PFSK-1 (cell line): ENCODE data around the gene VEZF1.

ENCODE experiments used
- POLR2AphosphoS5 ChIP-seq: IDR thresholded peaks from 2 replicates; pipeline ENCODE4 v1.6.1; 2012; ENCODE audit warnings: low read depth, mild to moderate bottlenecking, control low read depth, low read length, moderate library complexity
- TF ChIP-seq, protein P1 (sequence below), 2 experiments: IDR thresholded peaks; 2 replicates each; pipeline versions ENCODE4 v1.6.1 to v1.8.0; 2011 to 2012; ENCODE audit warnings: low read depth in 2 of 2, low read length in 2 of 2, control low read depth in 1 of 2, inconsistent platforms in 1 of 2, mild to moderate bottlenecking in 1 of 2, moderate library complexity in 1 of 2; ENCODE audit not compliant: insufficient read depth in 1 of 2

DNA sequence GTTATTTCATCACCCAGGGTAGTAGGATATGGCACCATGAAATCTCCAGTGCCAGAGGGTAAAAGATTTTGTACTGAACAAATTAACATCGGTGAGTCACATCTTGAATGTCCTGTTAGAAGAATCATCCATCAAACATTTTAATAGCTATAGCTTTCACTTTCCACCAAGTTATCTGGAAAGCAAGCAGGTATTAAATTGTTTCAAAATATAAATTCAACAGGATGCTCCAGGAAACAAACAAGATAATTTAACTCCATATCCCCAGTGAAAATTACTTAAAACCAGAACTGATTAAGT is 2.4 kb downstream of the VEZF1 start:
- TF ChIP-seq, protein P1, sequence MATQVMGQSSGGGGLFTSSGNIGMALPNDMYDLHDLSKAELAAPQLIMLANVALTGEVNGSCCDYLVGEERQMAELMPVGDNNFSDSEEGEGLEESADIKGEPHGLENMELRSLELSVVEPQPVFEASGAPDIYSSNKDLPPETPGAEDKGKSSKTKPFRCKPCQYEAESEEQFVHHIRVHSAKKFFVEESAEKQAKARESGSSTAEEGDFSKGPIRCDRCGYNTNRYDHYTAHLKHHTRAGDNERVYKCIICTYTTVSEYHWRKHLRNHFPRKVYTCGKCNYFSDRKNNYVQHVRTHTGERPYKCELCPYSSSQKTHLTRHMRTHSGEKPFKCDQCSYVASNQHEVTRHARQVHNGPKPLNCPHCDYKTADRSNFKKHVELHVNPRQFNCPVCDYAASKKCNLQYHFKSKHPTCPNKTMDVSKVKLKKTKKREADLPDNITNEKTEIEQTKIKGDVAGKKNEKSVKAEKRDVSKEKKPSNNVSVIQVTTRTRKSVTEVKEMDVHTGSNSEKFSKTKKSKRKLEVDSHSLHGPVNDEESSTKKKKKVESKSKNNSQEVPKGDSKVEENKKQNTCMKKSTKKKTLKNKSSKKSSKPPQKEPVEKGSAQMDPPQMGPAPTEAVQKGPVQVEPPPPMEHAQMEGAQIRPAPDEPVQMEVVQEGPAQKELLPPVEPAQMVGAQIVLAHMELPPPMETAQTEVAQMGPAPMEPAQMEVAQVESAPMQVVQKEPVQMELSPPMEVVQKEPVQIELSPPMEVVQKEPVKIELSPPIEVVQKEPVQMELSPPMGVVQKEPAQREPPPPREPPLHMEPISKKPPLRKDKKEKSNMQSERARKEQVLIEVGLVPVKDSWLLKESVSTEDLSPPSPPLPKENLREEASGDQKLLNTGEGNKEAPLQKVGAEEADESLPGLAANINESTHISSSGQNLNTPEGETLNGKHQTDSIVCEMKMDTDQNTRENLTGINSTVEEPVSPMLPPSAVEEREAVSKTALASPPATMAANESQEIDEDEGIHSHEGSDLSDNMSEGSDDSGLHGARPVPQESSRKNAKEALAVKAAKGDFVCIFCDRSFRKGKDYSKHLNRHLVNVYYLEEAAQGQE (IDR thresholded peaks at IDR 0.05; ENCODE audit: insufficient read depth in 1 of 2, low read depth in 2 of 2, low read length in 2 of 2) = no peak
- no peak for TF ChIP-seq POLR2AphosphoS5
